ENCODE measurements around the gene ERO1A.

Gene ERO1A

GRCh38 chr14:52700701-52701172 lies 5.4 kb upstream of the ERO1A start:
- no peak overlapping the region for H3K4ac ChIP-seq (ENCODE audit: low read depth, low read length)
- H3K18ac ChIP-seq (ENCODE audit: low read length): no peak overlapping the region
- no peaks in the 10 kb centered on the region for H3K27me3 ChIP-seq (ENCODE audit: insufficient read depth, low read length)
- no peak overlapping the region for H2BK12ac ChIP-seq (ENCODE audit: low read length)
- no peaks in the 10 kb centered on the region for H3K9me3 ChIP-seq (ENCODE audit: insufficient read depth, low read depth, low read length)
- no peaks in the 10 kb centered on the region for H3K79me2 ChIP-seq (ENCODE audit: control insufficient read depth, insufficient read depth, low read length, poor library complexity)
- no peaks in the 10 kb centered on the region for H3K36me3 ChIP-seq (ENCODE audit: control insufficient read depth in 1 of 2, insufficient read depth in 2 of 2, low read length in 2 of 2)
- no peak overlapping the region for H3K9ac ChIP-seq (ENCODE audit: low read length)
- no peak overlapping the region for H3K23ac ChIP-seq (ENCODE audit: low read length)
- H2BK120ac ChIP-seq (ENCODE audit: insufficient read depth, low read length, poor library complexity): no peak overlapping the region
- H3K4me2 ChIP-seq (ENCODE audit: low read length): no peak overlapping the region
- no peak overlapping the region for H4K91ac ChIP-seq (ENCODE audit: low read depth, low read length)
- no peak overlapping the region for H3K14ac ChIP-seq (ENCODE audit: low read length)
- DNase-seq: no peak
- no peak overlapping the region for H3K27ac ChIP-seq (ENCODE audit: low read depth, low read length)
- H3K79me1 ChIP-seq (ENCODE audit: low read length): no peaks in the 10 kb centered on the region
- no CpG with 5 or more reads among the region's 2 CpGs for WGBS (ENCODE audit: extremely low coverage, insufficient coverage, insufficient read length)
- no peak overlapping the region for H2BK5ac ChIP-seq (ENCODE audit: low read depth, low read length, poor library complexity)
- H4K12ac ChIP-seq (ENCODE audit: low read depth, low read length): no peak overlapping the region
- no peaks in the 10 kb centered on the region for H3K4me1 ChIP-seq (ENCODE audit: control insufficient read depth in 1 of 2, insufficient read depth in 2 of 2, low read length in 2 of 2)
- H3K4me3 ChIP-seq (ENCODE audit: low read depth, low read length): no peak overlapping the region
- H2AK5ac ChIP-seq (ENCODE audit: low read length): no peak overlapping the region
- no peak overlapping the region for H4K8ac ChIP-seq (ENCODE audit: low read depth, low read length)
- no peak overlapping the region for H2AFZ ChIP-seq (ENCODE audit: insufficient read depth, low read length, poor library complexity)

- peak overlapping the region; percentile 62 for H2AFZ ChIP-seq (ENCODE audit: insufficient read depth, low read length, poor library complexity)
- no CpG with 5 or more reads among the region's 46 CpGs for WGBS (ENCODE audit: extremely low coverage, insufficient coverage, insufficient read length)
- H3K27me3 ChIP-seq (ENCODE audit: insufficient read depth, low read length): no peaks in the 10 kb centered on the region
- H3K4me3 ChIP-seq (ENCODE audit: low read depth, low read length): peak overlapping the region; percentile 93
- H3K79me2 ChIP-seq (ENCODE audit: control insufficient read depth, insufficient read depth, low read length, poor library complexity): peaks cover 6% of the 10 kb centered on the region
- peak overlapping the region; percentile 80 for H3K4me2 ChIP-seq (ENCODE audit: low read length)
- H2BK5ac ChIP-seq (ENCODE audit: low read depth, low read length, poor library complexity): peak overlapping the region; percentile 54
- peak overlapping the region; percentile 81 for H3K9ac ChIP-seq (ENCODE audit: low read length)
- H3K23ac ChIP-seq (ENCODE audit: low read length): no peak overlapping the region
- H2BK120ac ChIP-seq (ENCODE audit: insufficient read depth, low read length, poor library complexity): peak overlapping the region; percentile 48
- H3K79me1 ChIP-seq (ENCODE audit: low read length): peaks cover 6% of the 10 kb centered on the region
- peak overlapping the region; percentile 80 for H4K12ac ChIP-seq (ENCODE audit: low read depth, low read length)
- H3K4ac ChIP-seq (ENCODE audit: low read depth, low read length): peak overlapping the region; percentile 18
- H3K9me3 ChIP-seq (ENCODE audit: insufficient read depth, low read depth, low read length): no peaks in the 10 kb centered on the region
- peak overlapping the region; percentile 5 for H3K27ac ChIP-seq (ENCODE audit: low read depth, low read length)
- peak overlapping the region; percentile 84 for H4K91ac ChIP-seq (ENCODE audit: low read depth, low read length)
- H3K4me1 ChIP-seq (ENCODE audit: control insufficient read depth in 1 of 2, insufficient read depth in 2 of 2, low read length in 2 of 2): no peaks in the 10 kb centered on the region
- peak; percentile 25 to 53 for DNase-seq
- H2AK5ac ChIP-seq (ENCODE audit: low read length): no peak overlapping the region
- H3K36me3 ChIP-seq (ENCODE audit: control insufficient read depth in 1 of 2, insufficient read depth in 2 of 2, low read length in 2 of 2): no peaks in the 10 kb centered on the region
- peak overlapping the region; percentile 84 for H4K8ac ChIP-seq (ENCODE audit: low read depth, low read length)
- H3K14ac ChIP-seq (ENCODE audit: low read length): peak overlapping the region; percentile 10
- peak overlapping the region; percentile 92 for H3K18ac ChIP-seq (ENCODE audit: low read length)
- no peak overlapping the region for H2BK12ac ChIP-seq (ENCODE audit: low read length)
Observed at GRCh38 chr14:52694761-52695480, 437 bp downstream of the ERO1A start.

- DNase-seq: no peak
- H3K9me3 ChIP-seq (ENCODE audit: insufficient read depth, low read depth, low read length): no peaks in the 10 kb centered on the region
- H3K27ac ChIP-seq (ENCODE audit: low read depth, low read length): no peak overlapping the region
- H4K91ac ChIP-seq (ENCODE audit: low read depth, low read length): no peak overlapping the region
- H3K79me1 ChIP-seq (ENCODE audit: low read length): peaks cover 6% of the 10 kb centered on the region
- no peak overlapping the region for H3K18ac ChIP-seq (ENCODE audit: low read length)
- no peak overlapping the region for H2AFZ ChIP-seq (ENCODE audit: insufficient read depth, low read length, poor library complexity)
- H3K14ac ChIP-seq (ENCODE audit: low read length): no peak overlapping the region
- H4K12ac ChIP-seq (ENCODE audit: low read depth, low read length): no peak overlapping the region
- no peak overlapping the region for H4K8ac ChIP-seq (ENCODE audit: low read depth, low read length)
- peaks cover 6% of the 10 kb centered on the region for H3K79me2 ChIP-seq (ENCODE audit: control insufficient read depth, insufficient read depth, low read length, poor library complexity)
- H2BK12ac ChIP-seq (ENCODE audit: low read length): no peak overlapping the region
- H2BK120ac ChIP-seq (ENCODE audit: insufficient read depth, low read length, poor library complexity): no peak overlapping the region
- H2BK5ac ChIP-seq (ENCODE audit: low read depth, low read length, poor library complexity): no peak overlapping the region
- H3K4me2 ChIP-seq (ENCODE audit: low read length): no peak overlapping the region
- no peaks in the 10 kb centered on the region for H3K4me1 ChIP-seq (ENCODE audit: control insufficient read depth in 1 of 2, insufficient read depth in 2 of 2, low read length in 2 of 2)
- H3K9ac ChIP-seq (ENCODE audit: low read length): no peak overlapping the region
- H2AK5ac ChIP-seq (ENCODE audit: low read length): no peak overlapping the region
- no peaks in the 10 kb centered on the region for H3K36me3 ChIP-seq (ENCODE audit: control insufficient read depth in 1 of 2, insufficient read depth in 2 of 2, low read length in 2 of 2)
- no peak overlapping the region for H3K4ac ChIP-seq (ENCODE audit: low read depth, low read length)
- H3K27me3 ChIP-seq (ENCODE audit: insufficient read depth, low read length): no peaks in the 10 kb centered on the region
- no CpG with 5 or more reads among the region's 7 CpGs for WGBS (ENCODE audit: extremely low coverage, insufficient coverage, insufficient read length)
- no peak overlapping the region for H3K23ac ChIP-seq (ENCODE audit: low read length)
- no peak overlapping the region for H3K4me3 ChIP-seq (ENCODE audit: low read depth, low read length)
Observed at GRCh38 chr14:52693532-52693931, 1.8 kb downstream of the ERO1A start.

GRCh38 chr14:52693036-52693435 lies 2.3 kb downstream of the ERO1A start:
- no peaks in the 10 kb centered on the region for H3K4me1 ChIP-seq (ENCODE audit: control insufficient read depth in 1 of 2, insufficient read depth in 2 of 2, low read length in 2 of 2)
- H3K79me1 ChIP-seq (ENCODE audit: low read length): peaks cover 6% of the 10 kb centered on the region
- H2BK120ac ChIP-seq (ENCODE audit: insufficient read depth, low read length, poor library complexity): no peak overlapping the region
- no peak overlapping the region for H3K4me3 ChIP-seq (ENCODE audit: low read depth, low read length)
- no peak overlapping the region for H3K14ac ChIP-seq (ENCODE audit: low read length)
- no peak overlapping the region for H3K23ac ChIP-seq (ENCODE audit: low read length)
- H3K4ac ChIP-seq (ENCODE audit: low read depth, low read length): no peak overlapping the region
- H4K12ac ChIP-seq (ENCODE audit: low read depth, low read length): no peak overlapping the region
- no CpG with 5 or more reads among the region's 3 CpGs for WGBS (ENCODE audit: extremely low coverage, insufficient coverage, insufficient read length)
- H2AK5ac ChIP-seq (ENCODE audit: low read length): no peak overlapping the region
- H3K9ac ChIP-seq (ENCODE audit: low read length): no peak overlapping the region
- no peak overlapping the region for H4K91ac ChIP-seq (ENCODE audit: low read depth, low read length)
- H3K27me3 ChIP-seq (ENCODE audit: insufficient read depth, low read length): no peaks in the 10 kb centered on the region
- H3K27ac ChIP-seq (ENCODE audit: low read depth, low read length): no peak overlapping the region
- no peak overlapping the region for H2BK5ac ChIP-seq (ENCODE audit: low read depth, low read length, poor library complexity)
- no peaks in the 10 kb centered on the region for H3K9me3 ChIP-seq (ENCODE audit: insufficient read depth, low read depth, low read length)
- no peaks in the 10 kb centered on the region for H3K36me3 ChIP-seq (ENCODE audit: control insufficient read depth in 1 of 2, insufficient read depth in 2 of 2, low read length in 2 of 2)
- peaks cover 6% of the 10 kb centered on the region for H3K79me2 ChIP-seq (ENCODE audit: control insufficient read depth, insufficient read depth, low read length, poor library complexity)
- no peak overlapping the region for H3K18ac ChIP-seq (ENCODE audit: low read length)
- no peak overlapping the region for H3K4me2 ChIP-seq (ENCODE audit: low read length)
- H4K8ac ChIP-seq (ENCODE audit: low read depth, low read length): no peak overlapping the region
- H2AFZ ChIP-seq (ENCODE audit: insufficient read depth, low read length, poor library complexity): no peak overlapping the region
- DNase-seq: no peak
- no peak overlapping the region for H2BK12ac ChIP-seq (ENCODE audit: low read length)
